Caco-2 (cell line): Measurements from ENCODE around the gene DLST. TPM values are rescaled to one million over a fixed set of nuclear protein-coding genes. Genes with fewer than 3 reads are reported as not detected.

ENCODE experiments used
- BruUV-seq: library from RNA; stranded (reverse); fragments of 400-500 nt; replicated peaks from 2 replicates; lab custom pipeline; 2021; lab: Mats Ljungman, UMichigan
- CTCF ChIA-PET: fragments of 300-600 bp; sonication (Branson Sonifier 250); formaldehyde crosslinking; loops from one replicate; lab custom pipeline; 2022; ENCODE audit warnings: antibody characterized with exemption; lab: Charles Lee
- POLR2A ChIA-PET: fragments of 300-600 bp; sonication (Branson Sonifier 250); formaldehyde crosslinking; loops from one replicate; lab custom pipeline; 2022; ENCODE audit warnings: antibody characterized with exemption; lab: Charles Lee
- DNase-seq, 2 experiments: peaks; one replicate each; pipeline versions ENCODE4 v3.0.0 to v3.0.0-alpha.2; 2020 to 2022
- H3K27me3 ChIP-seq: replicated peaks from 2 replicates; pipeline ENCODE4 v1.6.0; 2011; ENCODE audit warnings: low read length; ENCODE audit not compliant: control insufficient read depth, insufficient read depth
- H3K36me3 ChIP-seq: 2 replicates; pipeline ENCODE4 v1.5.1; 2011; ENCODE audit warnings: low read length; ENCODE audit not compliant: control insufficient read depth, insufficient read depth
- H3K4me1 ChIP-seq: fragments of 250-450 bp; sonication (Bioruptor Pico); 2 replicates; pipeline ENCODE4 v1.5.1; 2020; ENCODE audit warnings: mild to moderate bottlenecking
- H3K4me3 ChIP-seq: 2 replicates; pipeline ENCODE4 v1.5.1; 2011; ENCODE audit warnings: low read depth, mild to moderate bottlenecking, control low read depth, low read length
- H3K9me3 ChIP-seq: fragments of 250-450 bp; sonication (Bioruptor Pico); 2 replicates; pipeline ENCODE4 v1.5.1; 2020; ENCODE audit warnings: mild to moderate bottlenecking, moderate library complexity
- H3K27ac Mint-ChIP-seq: one replicate; pipeline ENCODE4 v1.8.0; 2022; ENCODE audit warnings: mixed read lengths; ENCODE audit not compliant: unreplicated experiment
- H3K27me3 Mint-ChIP-seq: one replicate; pipeline ENCODE4 v1.8.0; 2022; ENCODE audit warnings: mixed read lengths; ENCODE audit not compliant: insufficient read depth, unreplicated experiment
- H3K36me3 Mint-ChIP-seq: one replicate; pipeline ENCODE4 v1.8.0; 2022; ENCODE audit warnings: mild to moderate bottlenecking, mixed read lengths; ENCODE audit not compliant: insufficient read depth, unreplicated experiment
- H3K4me1 Mint-ChIP-seq: one replicate; pipeline ENCODE4 v1.8.0; 2022; ENCODE audit warnings: low read depth, mixed read lengths; ENCODE audit not compliant: unreplicated experiment
- H3K4me3 Mint-ChIP-seq: one replicate; pipeline ENCODE4 v1.8.0; 2022; ENCODE audit warnings: mild to moderate bottlenecking, moderate library complexity, mixed read lengths; ENCODE audit not compliant: unreplicated experiment
- H3K9me3 Mint-ChIP-seq: one replicate; pipeline ENCODE4 v1.8.0; 2022; ENCODE audit warnings: mixed read lengths; ENCODE audit not compliant: unreplicated experiment
- CTCF ChIP-seq, 2 experiments: fragments of 200-600 bp in 1 of 2; IDR thresholded peaks; 1 replicate in 1 of 2; 2 replicates in 1 of 2; pipeline versions ENCODE4 v1.5.1 to v1.8.0; 2011 to 2022; ENCODE audit warnings: antibody characterized with exemption in 1 of 2, control low read depth in 1 of 2, inconsistent platforms in 1 of 2, low read depth in 1 of 2, low read length in 1 of 2, mild to moderate bottlenecking in 1 of 2, moderate library complexity in 1 of 2; ENCODE audit not compliant: insufficient read depth in 1 of 2, severe bottlenecking in 1 of 2, unreplicated experiment in 1 of 2
- intact Hi-C: fragments of 100-400 bp; cut with micrococcal nuclease; formaldehyde crosslinking; loops from one replicate; pipeline ENCODE4 v1.10.0; 2022; ENCODE audit not compliant: unreplicated experiment
- total RNA-seq: library from RNA; stranded (reverse); gene quantifications from 2 replicates; pipeline ENCODE4 v1.2.3, GENCODE V29; 2022

The DLST gene
- total RNA-seq, 1 experiment from 2014 or later: 88.1 TPM

GRCh38 chr14:74859757-74860552 is 21.8 kb upstream of the DLST start:
- H3K27ac Mint-ChIP-seq: no peak overlapping the region
- DNase-seq: no peak
- no peak overlapping the region for H3K4me3 ChIP-seq
- BruUV-seq: no TSS peak
- no peaks in the 10 kb centered on the region for H3K9me3 Mint-ChIP-seq
- H3K36me3 Mint-ChIP-seq: no peaks in the 10 kb centered on the region
- ChIA-PET CTCF (interaction anchor here (0.6 to 3.3 kb wide), 6 partner anchors 9 to 251 kb away, joined by 3 to 122 read pairs (median 15); no protein-coding TSS in a partner anchor), POLR2A (no interaction called here)
- no peak for TF ChIP-seq CTCF (IDR thresholded peaks at IDR 0.05; ENCODE audit: insufficient read depth in 1 of 2, low read depth in 1 of 2, low read length in 1 of 2, severe bottlenecking in 1 of 2, unreplicated experiment in 1 of 2)
- no peaks in the 10 kb centered on the region for H3K4me1 ChIP-seq
- intact Hi-C loops: no loop called here
- no peaks in the 10 kb centered on the region for H3K9me3 ChIP-seq
- H3K27me3 ChIP-seq: no peaks in the 10 kb centered on the region
- H3K36me3 ChIP-seq: no peaks in the 10 kb centered on the region
- H3K27me3 Mint-ChIP-seq: peaks cover 2% of the 10 kb centered on the region
- no peaks in the 10 kb centered on the region for H3K4me1 Mint-ChIP-seq
- H3K4me3 Mint-ChIP-seq: no peak overlapping the region

GRCh38 chr14:74860899-74861733 is 20.6 kb upstream of the DLST start:
- Histone ChIP-seq H3K4me3 (no peak overlapping the region), H3K9me3 (no peaks in the 10 kb centered on the region), H3K27me3 (no peaks in the 10 kb centered on the region), H3K4me1 (no peaks in the 10 kb centered on the region), H3K36me3 (no peaks in the 10 kb centered on the region)
- no TSS peak for BruUV-seq
- Mint-ChIP-seq H3K4me1 (no peaks in the 10 kb centered on the region), H3K27ac (no peak overlapping the region), H3K36me3 (no peaks in the 10 kb centered on the region), H3K4me3 (no peak overlapping the region), H3K27me3 (peaks cover 4% of the 10 kb centered on the region), H3K9me3 (no peaks in the 10 kb centered on the region)
- TF ChIP-seq CTCF (IDR thresholded peaks at IDR 0.05; ENCODE audit: insufficient read depth in 1 of 2, low read depth in 1 of 2, low read length in 1 of 2, severe bottlenecking in 1 of 2, unreplicated experiment in 1 of 2): peak; percentile 79 to 80
- peak; percentile 86 to 89 for DNase-seq
- intact Hi-C loops: loop anchor here (1.0 kb wide), 1 partner anchor 44 kb away; no protein-coding TSS in a partner anchor
- ChIA-PET POLR2A (no interaction called here), CTCF (interaction anchor here (0.6 to 3.3 kb wide), 24 partner anchors 10 to 1064 kb away, joined by 3 to 122 read pairs (median 4); partner anchors contain the start of gene RPS6KL1)

- POLR2A ChIA-PET: no interaction called here
Measured at GRCh38 chr14:74861734-74862090, 20.0 kb upstream of the DLST start.

More at GRCh38 chr14:74861734-74862090, 20.0 kb upstream of the DLST start:
- TF ChIP-seq CTCF (IDR thresholded peaks at IDR 0.05; ENCODE audit: insufficient read depth in 1 of 2, low read depth in 1 of 2, low read length in 1 of 2, severe bottlenecking in 1 of 2, unreplicated experiment in 1 of 2): no peak
- Histone ChIP-seq H3K4me3 (no peak overlapping the region), H3K36me3 (no peaks in the 10 kb centered on the region), H3K9me3 (no peaks in the 10 kb centered on the region), H3K27me3 (no peaks in the 10 kb centered on the region; the same call in 1 of the 2 replicates), H3K4me1 (no peaks in the 10 kb centered on the region)
- H3K36me3 Mint-ChIP-seq: no peaks in the 10 kb centered on the region
- H3K4me3 Mint-ChIP-seq: no peak overlapping the region
- H3K27ac Mint-ChIP-seq: no peak overlapping the region
- CTCF ChIA-PET: interaction anchor here (0.6 to 3.3 kb wide), 7 partner anchors 10 to 301 kb away, joined by 3 to 122 read pairs (median 6); no protein-coding TSS in a partner anchor
- peaks cover 10% of the 10 kb centered on the region for H3K27me3 Mint-ChIP-seq
- BruUV-seq: no TSS peak
- DNase-seq: no peak
- no peaks in the 10 kb centered on the region for H3K9me3 Mint-ChIP-seq
- no peaks in the 10 kb centered on the region for H3K4me1 Mint-ChIP-seq
- intact Hi-C loops: loop anchor here (1.0 kb wide), 1 partner anchor 44 kb away; no protein-coding TSS in a partner anchor
